NT2/D1 (cell line): ENCODE results near the gene C3orf22.

Experiments used
- YY1 ChIP-seq: IDR thresholded peaks from 2 replicates; pipeline ENCODE4 v1.6.1; 2011; ENCODE audit not compliant: insufficient read length, insufficient read depth
- ZNF274 ChIP-seq: IDR thresholded peaks from 2 replicates; pipeline ENCODE4 v1.6.1; 2011; ENCODE audit warnings: mild to moderate bottlenecking, low read depth, low read length

DNA sequence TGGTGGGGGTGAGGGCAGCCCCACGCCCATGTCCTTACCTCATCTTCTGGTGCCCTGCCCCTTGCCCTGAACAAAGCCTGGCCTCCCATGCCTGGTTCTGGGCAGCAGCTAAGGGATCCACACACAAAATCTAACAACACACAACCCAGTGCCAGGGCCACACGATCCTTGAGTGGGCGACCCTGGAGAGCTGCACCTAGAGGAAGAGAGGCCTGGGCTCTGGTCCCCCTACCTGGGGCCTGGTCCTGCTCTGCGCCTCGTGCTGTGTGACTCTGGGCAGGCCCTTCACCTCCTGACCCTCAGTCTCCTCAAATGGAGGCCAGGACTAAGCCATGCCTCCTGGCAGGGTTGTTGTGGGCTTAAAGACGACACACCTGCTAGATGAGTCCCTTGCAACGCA is 20.0 kb upstream of the C3orf22 start:
- TF ChIP-seq ZNF274 (no peak), YY1 (no peak)
